Mammary epithelial cell (primary cell): ENCODE measurements around the gene KIF13A.

ENCODE experiments used
- EZH2 ChIP-seq: IDR thresholded peaks from 2 replicates; pipeline ENCODE4 v1.6.1; 2012; ENCODE audit warnings: low read length, inconsistent platforms, borderline replicate concordance
- TF ChIP-seq, protein P1 (sequence below), 2 donors: IDR thresholded peaks in 1 of 2; conservative IDR thresholded peaks in 1 of 2; 2 replicates each; pipeline ENCODE4 v1.5.1; 2011 to 2012; ENCODE audit warnings: inconsistent platforms in 2 of 2, low read length in 2 of 2, mild to moderate bottlenecking in 2 of 2, control low read depth in 1 of 2, low read depth in 1 of 2; ENCODE audit not compliant: insufficient read depth in 1 of 2; ENCODE audit errors: extremely low read depth in 1 of 2

DNA sequence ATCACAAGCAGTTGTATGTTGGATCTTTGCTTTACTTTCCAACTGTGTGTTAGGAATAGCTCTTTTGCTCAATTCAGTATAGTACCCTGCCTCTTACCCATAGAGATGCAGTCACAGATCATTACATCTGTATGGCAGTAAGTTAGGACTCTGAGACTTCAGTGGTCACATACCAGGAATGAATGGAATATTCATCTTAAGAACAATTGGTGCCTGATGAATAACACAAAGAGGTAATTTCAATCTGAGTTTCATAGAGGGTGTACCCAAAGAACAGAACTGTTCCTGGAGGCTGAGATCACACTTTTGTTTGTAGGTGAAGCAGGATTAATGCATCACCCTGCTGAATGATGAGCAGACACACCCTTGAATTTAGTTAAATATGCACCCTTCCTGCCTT lies 28.7 kb upstream of the KIF13A start:
- TF ChIP-seq, protein P1, sequence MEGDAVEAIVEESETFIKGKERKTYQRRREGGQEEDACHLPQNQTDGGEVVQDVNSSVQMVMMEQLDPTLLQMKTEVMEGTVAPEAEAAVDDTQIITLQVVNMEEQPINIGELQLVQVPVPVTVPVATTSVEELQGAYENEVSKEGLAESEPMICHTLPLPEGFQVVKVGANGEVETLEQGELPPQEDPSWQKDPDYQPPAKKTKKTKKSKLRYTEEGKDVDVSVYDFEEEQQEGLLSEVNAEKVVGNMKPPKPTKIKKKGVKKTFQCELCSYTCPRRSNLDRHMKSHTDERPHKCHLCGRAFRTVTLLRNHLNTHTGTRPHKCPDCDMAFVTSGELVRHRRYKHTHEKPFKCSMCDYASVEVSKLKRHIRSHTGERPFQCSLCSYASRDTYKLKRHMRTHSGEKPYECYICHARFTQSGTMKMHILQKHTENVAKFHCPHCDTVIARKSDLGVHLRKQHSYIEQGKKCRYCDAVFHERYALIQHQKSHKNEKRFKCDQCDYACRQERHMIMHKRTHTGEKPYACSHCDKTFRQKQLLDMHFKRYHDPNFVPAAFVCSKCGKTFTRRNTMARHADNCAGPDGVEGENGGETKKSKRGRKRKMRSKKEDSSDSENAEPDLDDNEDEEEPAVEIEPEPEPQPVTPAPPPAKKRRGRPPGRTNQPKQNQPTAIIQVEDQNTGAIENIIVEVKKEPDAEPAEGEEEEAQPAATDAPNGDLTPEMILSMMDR (conservative IDR thresholded peaks at IDR 0.05 in 1 of 2, IDR thresholded peaks at IDR 0.05 in 1 of 2; ENCODE audit: extremely low read depth in 1 of 2, insufficient read depth in 1 of 2, low read depth in 1 of 2, low read length in 2 of 2), result no peak
- TF ChIP-seq EZH2, result no peak
